K562 (cell line): Measurements from ENCODE around the gene KCNN3.

Experiments
- BHLHE40 ChIP-seq: IDR thresholded peaks from 2 replicates; pipeline ENCODE4 v1.6.1; 2011; ENCODE audit warnings: low read length, improper control_type of control experiment
- CTCF ChIP-seq, 3 experiments: IDR thresholded peaks in 2 of 3; conservative IDR thresholded peaks in 1 of 3; 2 replicates each; pipeline ENCODE4 v1.5.1; 2011 to 2012; ENCODE audit warnings: low read length in 3 of 3, mild to moderate bottlenecking in 3 of 3, control low read depth in 2 of 3, improper control_type of control experiment in 1 of 3, inconsistent platforms in 1 of 3, low read depth in 1 of 3, mixed read lengths in 1 of 3, moderate library complexity in 1 of 3; ENCODE audit not compliant: insufficient read depth in 2 of 3
- EZH2 ChIP-seq: IDR thresholded peaks from 2 replicates; pipeline ENCODE4 v1.6.1; 2012; ENCODE audit warnings: low read depth, mild to moderate bottlenecking, inconsistent platforms, low read length, borderline replicate concordance
- GABPB1 ChIP-seq: sonication (generic); formaldehyde crosslinking; IDR thresholded peaks from 2 replicates; pipeline ENCODE4 v1.8.0; 2022; ENCODE audit warnings: mild to moderate bottlenecking, missing genetic modification reagents
- NFIC ChIP-seq: fragments of 450-650 bp; IDR thresholded peaks from 2 replicates; pipeline ENCODE4 v1.6.1; 2017; ENCODE audit warnings: mild to moderate bottlenecking, inconsistent platforms
- NR2C1 ChIP-seq, 2 experiments: fragments of 450-650 bp; IDR thresholded peaks; 2 replicates each; pipeline ENCODE4 v1.6.1; 2017; ENCODE audit warnings: mild to moderate bottlenecking in 2 of 2, antibody characterized with exemption in 1 of 2, inconsistent platforms in 1 of 2, missing compliant biosample characterization in 1 of 2, missing genetic modification characterization in 1 of 2
- TCF7 ChIP-seq: sonication (generic); IDR thresholded peaks from 2 replicates; pipeline ENCODE4 v1.6.1; 2016; ENCODE audit warnings: antibody characterized with exemption, borderline replicate concordance
- TGIF2 ChIP-seq: sonication (generic); formaldehyde crosslinking; IDR thresholded peaks from 2 replicates; pipeline ENCODE4 v1.8.1; 2022; ENCODE audit warnings: mild to moderate bottlenecking, missing genetic modification reagents, moderate library complexity
- VEZF1 ChIP-seq: fragments of 200-800 bp; sonication (Bioruptor generic); IDR thresholded peaks from 2 replicates; pipeline ENCODE4 v1.6.1; 2017; ENCODE audit warnings: missing genetic modification characterization, missing compliant biosample characterization
- ZNF134 ChIP-seq: fragments of 250-450 bp; sonication (Bioruptor Pico); conservative IDR thresholded peaks from 2 replicates; pipeline ENCODE4 v1.4.0; 2020
- ZNF165 ChIP-seq: fragments of 250-450 bp; sonication (Bioruptor Pico); IDR thresholded peaks from 2 replicates; pipeline ENCODE4 v1.4.0; 2020; ENCODE audit warnings: borderline replicate concordance

GRCh38 chr1:154716011-154716410 is 154.1 kb downstream of the KCNN3 start:
- TF ChIP-seq CTCF (IDR thresholded peaks at IDR 0.05 in 2 of 3, conservative IDR thresholded peaks at IDR 0.05 in 1 of 3; ENCODE audit: insufficient read depth in 2 of 3, low read depth in 1 of 3, low read length in 3 of 3) (no peak), NFIC (no peak), EZH2 (no peak), NR2C1 (IDR thresholded peaks at IDR 0.05) (no peak), NR2C1 (tag; IDR thresholded peaks at IDR 0.05) (no peak), TCF7 (no peak), ZNF165 (no peak), TGIF2 (CRISPR knock-in tag) (no peak), GABPB1 (CRISPR knock-in tag) (no peak), ZNF134 (CRISPR knock-in tag) (no peak), VEZF1 (CRISPR knock-in tag) (no peak; the same call in 1 of the 2 replicates), BHLHE40 (peak; percentile 52; the same call in 1 of the 2 replicates)
